Stimulated activated memory B cell treated with anti-CD40 and anti-IgM and Interleukin-4, amounts not matched to agents 10 μg/mL and 1 μg/mL and 100 μg/mL, for 72 hours (primary cell): ENCODE data around the gene RGPD5.
"Not testable (repeated sequence)": the region's sequence is repeated elsewhere in the genome, so short reads cannot be mapped to it uniquely, and the experiment has no call there.

Source experiments
- ATAC-seq: fragments of 150-1000 bp; cut with Tn5 transposase; 2 replicates; pipeline ENCODE4 v1.10.0; 2021
- H3K27ac Mint-ChIP-seq: one replicate; pipeline ENCODE4 v1.8.0; 2022; ENCODE audit warnings: mild to moderate bottlenecking, mixed read lengths
- H3K27me3 Mint-ChIP-seq: one replicate; pipeline ENCODE4 v1.8.0; 2022; ENCODE audit warnings: mixed read lengths
- H3K36me3 Mint-ChIP-seq: one replicate; pipeline ENCODE4 v1.8.0; 2022; ENCODE audit warnings: mixed read lengths
- H3K4me1 Mint-ChIP-seq: one replicate; pipeline ENCODE4 v1.8.0; 2022; ENCODE audit warnings: mixed read lengths
- H3K4me3 Mint-ChIP-seq: one replicate; pipeline ENCODE4 v1.8.0; 2022; ENCODE audit warnings: mild to moderate bottlenecking, moderate library complexity, mixed read lengths
- H3K9me3 Mint-ChIP-seq: one replicate; pipeline ENCODE4 v1.8.0; 2022; ENCODE audit warnings: mixed read lengths

The RGPD5 gene

GRCh38 chr2:109794074-109794737 lies at the start of gene RGPD5:
Gene RGPD5, plus strand, starts transcription at chr2:109794305. Its CDS starts 161 bp downstream, at chr2:109794466.
- H3K4me3 Mint-ChIP-seq, H3K9me3 Mint-ChIP-seq, H3K36me3 Mint-ChIP-seq, H3K4me1 Mint-ChIP-seq, H3K27ac Mint-ChIP-seq, H3K27me3 Mint-ChIP-seq: not testable (repeated sequence)
- peak; percentile 100 for ATAC-seq

DNA sequence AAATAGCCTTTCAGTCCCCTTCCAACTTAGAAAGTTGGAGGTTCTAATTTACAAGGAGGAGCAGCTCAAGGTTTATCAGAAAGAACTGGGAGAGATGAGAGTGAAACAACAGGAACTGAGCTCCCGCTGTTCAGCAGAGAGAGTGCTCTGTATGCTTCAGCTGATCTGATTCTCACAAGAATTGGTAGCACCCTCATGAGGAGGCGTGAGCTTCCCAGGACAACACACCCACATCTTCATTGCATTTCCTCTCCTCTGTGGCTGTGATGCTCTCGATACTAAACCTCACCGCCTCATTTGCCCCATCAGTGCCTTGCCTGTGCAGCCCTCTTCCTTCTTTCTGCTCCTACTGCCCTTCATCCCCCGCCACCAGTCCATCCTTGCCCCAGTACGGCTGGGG lies 42.5 kb upstream of the RGPD5 start:
- not testable (repeated sequence) for H3K9me3 Mint-ChIP-seq, H3K36me3 Mint-ChIP-seq, H3K27me3 Mint-ChIP-seq, ATAC-seq, H3K27ac Mint-ChIP-seq, H3K4me3 Mint-ChIP-seq, H3K4me1 Mint-ChIP-seq

DNA sequence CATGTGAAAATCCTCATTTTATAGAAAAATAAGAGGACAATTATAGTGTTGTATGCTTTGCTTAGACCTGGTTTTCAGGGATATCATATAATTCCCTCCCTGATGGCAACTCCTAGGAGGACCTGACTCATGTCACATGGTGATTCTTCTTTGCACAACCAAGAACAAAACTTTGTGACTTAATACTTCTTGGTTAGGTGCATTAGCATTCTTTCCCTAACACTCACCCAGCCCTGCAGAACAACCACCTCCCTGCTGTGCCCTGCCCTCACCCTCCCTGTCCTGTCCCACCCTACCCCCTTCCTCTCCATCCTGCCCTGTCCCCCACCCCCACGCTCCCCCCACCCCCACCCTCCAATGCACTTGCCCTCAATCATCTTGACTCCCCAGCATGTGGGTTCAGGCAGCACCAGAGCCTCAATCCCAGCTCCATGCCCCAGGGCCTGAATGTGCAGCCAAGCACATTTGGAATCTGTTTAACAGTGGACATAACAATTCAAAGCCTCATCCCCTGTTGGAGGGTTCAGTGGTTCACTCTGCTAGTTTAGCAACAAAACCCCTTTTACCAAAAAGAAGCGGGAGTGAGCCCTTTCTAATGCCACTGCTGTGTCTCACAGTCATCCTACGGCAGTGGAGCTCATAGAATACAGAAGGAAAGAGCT lies 36.8 kb upstream of the RGPD5 start:
- H3K4me3 Mint-ChIP-seq, H3K9me3 Mint-ChIP-seq, H3K27ac Mint-ChIP-seq, H3K27me3 Mint-ChIP-seq, H3K4me1 Mint-ChIP-seq, ATAC-seq, H3K36me3 Mint-ChIP-seq: not testable (repeated sequence)

GRCh38 chr2:109760265-109761042 lies 33.7 kb upstream of the RGPD5 start:
- H3K4me3 Mint-ChIP-seq, H3K27me3 Mint-ChIP-seq, H3K27ac Mint-ChIP-seq, H3K36me3 Mint-ChIP-seq, H3K4me1 Mint-ChIP-seq, H3K9me3 Mint-ChIP-seq: not testable (repeated sequence)
- ATAC-seq = peak; percentile 52

GRCh38 chr2:109761043-109761454 lies 33.1 kb upstream of the RGPD5 start:
- not testable (repeated sequence) for H3K27ac Mint-ChIP-seq, H3K4me3 Mint-ChIP-seq, H3K9me3 Mint-ChIP-seq, H3K27me3 Mint-ChIP-seq, H3K36me3 Mint-ChIP-seq, H3K4me1 Mint-ChIP-seq
- peak; percentile 42 for ATAC-seq

DNA sequence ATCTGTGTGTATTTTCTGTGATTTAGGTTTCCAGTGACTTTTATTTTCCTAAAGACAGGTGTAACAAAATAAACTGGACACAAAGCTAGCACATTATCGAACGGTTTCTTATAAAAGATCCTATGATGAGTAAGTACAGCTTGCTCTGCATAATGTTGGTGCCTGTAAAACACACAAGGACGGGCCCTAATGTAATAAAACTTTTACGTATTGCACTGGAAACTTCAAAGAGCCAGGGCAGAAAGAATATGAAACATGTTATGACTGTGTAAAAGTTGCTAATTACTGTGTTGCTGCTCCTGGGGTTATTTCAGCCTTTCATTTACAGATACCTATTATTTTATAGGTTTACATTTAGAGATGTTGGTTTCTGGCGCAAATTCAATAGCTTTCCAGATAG lies 32.1 kb upstream of the RGPD5 start:
- H3K9me3 Mint-ChIP-seq, ATAC-seq, H3K27ac Mint-ChIP-seq, H3K27me3 Mint-ChIP-seq, H3K36me3 Mint-ChIP-seq, H3K4me1 Mint-ChIP-seq, H3K4me3 Mint-ChIP-seq: not testable (repeated sequence)

DNA sequence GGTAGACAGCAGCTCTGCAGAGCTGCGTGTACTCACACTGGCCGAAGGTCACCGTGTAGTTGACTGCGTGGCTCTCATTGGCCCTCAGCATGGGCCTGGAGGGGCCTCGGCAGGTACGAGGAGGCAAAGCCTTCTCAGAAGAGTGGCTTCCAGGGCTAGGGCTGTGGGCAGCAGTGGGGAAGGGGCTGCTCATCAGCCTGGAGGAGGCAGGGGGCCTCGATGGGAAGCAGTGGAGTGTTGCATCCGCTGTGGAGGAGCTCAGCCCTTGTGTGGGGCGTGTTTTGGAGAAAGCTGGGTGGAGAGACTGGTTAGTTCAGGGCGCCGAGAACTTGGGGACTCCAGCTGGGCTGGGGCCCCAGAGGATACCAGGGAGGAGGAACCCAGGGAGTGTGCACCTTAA lies 28.0 kb upstream of the RGPD5 start:
- H3K36me3 Mint-ChIP-seq, H3K27ac Mint-ChIP-seq, H3K27me3 Mint-ChIP-seq, ATAC-seq, H3K9me3 Mint-ChIP-seq, H3K4me3 Mint-ChIP-seq, H3K4me1 Mint-ChIP-seq: not testable (repeated sequence)

DNA sequence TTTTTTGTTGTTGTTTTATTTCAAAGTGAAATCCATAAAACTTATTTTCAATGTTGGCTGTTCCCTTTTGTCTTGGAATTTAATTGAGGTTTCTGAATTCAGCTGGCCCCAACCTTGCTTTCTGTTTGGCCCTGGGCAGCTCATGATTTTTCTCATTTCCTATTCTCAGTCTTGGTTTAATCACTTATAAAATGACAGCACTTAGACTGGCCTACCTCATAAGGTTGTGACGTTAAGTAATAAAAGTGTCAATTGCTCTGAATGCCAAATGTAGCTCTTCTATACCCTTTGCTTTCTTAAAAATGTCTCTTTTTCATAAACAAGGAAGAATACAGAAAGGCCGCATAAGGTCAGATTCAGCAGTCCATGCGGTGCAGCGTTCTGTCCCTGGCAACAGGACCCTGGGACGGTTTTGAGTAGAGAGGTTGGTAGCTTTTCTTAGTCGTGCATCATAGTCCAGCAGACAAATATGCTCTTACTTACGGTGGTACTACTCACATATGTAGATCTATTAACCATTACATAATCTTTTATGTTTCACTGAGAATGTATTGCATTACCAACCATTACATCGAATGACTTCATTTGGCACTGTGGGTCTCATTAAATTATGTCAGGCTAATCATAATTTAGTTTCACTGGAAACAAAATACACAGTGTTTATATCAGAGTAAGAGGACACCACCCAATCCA lies 27.1 kb upstream of the RGPD5 start:
- not testable (repeated sequence) for H3K27ac Mint-ChIP-seq, H3K27me3 Mint-ChIP-seq, ATAC-seq, H3K36me3 Mint-ChIP-seq, H3K4me3 Mint-ChIP-seq, H3K4me1 Mint-ChIP-seq, H3K9me3 Mint-ChIP-seq

DNA sequence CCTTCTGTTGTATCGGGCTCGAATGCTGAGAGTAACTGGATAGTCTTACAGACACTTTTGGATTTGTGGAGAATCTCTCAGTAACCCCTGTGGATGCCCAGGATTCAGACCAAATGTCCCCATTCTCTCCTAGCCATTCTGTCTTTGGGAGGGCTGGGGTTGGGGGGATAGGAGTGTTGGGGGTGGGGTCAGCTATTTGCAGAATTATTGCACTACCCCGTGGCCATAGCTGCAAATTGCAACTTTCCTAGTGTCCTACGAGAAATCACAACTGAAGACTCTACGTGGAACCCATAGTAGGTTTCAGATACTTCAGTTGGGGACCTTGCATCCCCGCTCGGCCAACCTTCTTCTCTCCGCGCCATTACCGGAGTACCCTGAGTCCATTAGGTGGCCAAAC lies 25.2 kb upstream of the RGPD5 start:
- H3K27me3 Mint-ChIP-seq, H3K36me3 Mint-ChIP-seq, ATAC-seq, H3K9me3 Mint-ChIP-seq, H3K27ac Mint-ChIP-seq, H3K4me1 Mint-ChIP-seq, H3K4me3 Mint-ChIP-seq: not testable (repeated sequence)

GRCh38 chr2:109779118-109779517 lies 15.0 kb upstream of the RGPD5 start:
- ATAC-seq = not testable (repeated sequence)

GRCh38 chr2:109781147-109781816 lies 12.8 kb upstream of the RGPD5 start:
- not testable (repeated sequence) for H3K4me1 Mint-ChIP-seq, ATAC-seq, H3K27ac Mint-ChIP-seq, H3K27me3 Mint-ChIP-seq, H3K4me3 Mint-ChIP-seq, H3K36me3 Mint-ChIP-seq, H3K9me3 Mint-ChIP-seq

More at GRCh38 chr2:109779118-109779517, 15.0 kb upstream of the RGPD5 start:
- not testable (repeated sequence) for H3K36me3 Mint-ChIP-seq, H3K27me3 Mint-ChIP-seq, H3K4me1 Mint-ChIP-seq, H3K27ac Mint-ChIP-seq, H3K4me3 Mint-ChIP-seq, H3K9me3 Mint-ChIP-seq

- not testable (repeated sequence) for H3K36me3 Mint-ChIP-seq
These were observed 11.6 kb upstream of the RGPD5 start for GRCh38 chr2:109782446-109782993.

GRCh38 chr2:109791530-109792279 lies 2.4 kb upstream of the RGPD5 start:
- H3K36me3 Mint-ChIP-seq, H3K9me3 Mint-ChIP-seq, H3K27ac Mint-ChIP-seq, ATAC-seq, H3K4me1 Mint-ChIP-seq, H3K27me3 Mint-ChIP-seq, H3K4me3 Mint-ChIP-seq: not testable (repeated sequence)

More at GRCh38 chr2:109782446-109782993, 11.6 kb upstream of the RGPD5 start:
- H3K9me3 Mint-ChIP-seq, H3K4me1 Mint-ChIP-seq, ATAC-seq, H3K27ac Mint-ChIP-seq, H3K4me3 Mint-ChIP-seq, H3K27me3 Mint-ChIP-seq: not testable (repeated sequence)

DNA sequence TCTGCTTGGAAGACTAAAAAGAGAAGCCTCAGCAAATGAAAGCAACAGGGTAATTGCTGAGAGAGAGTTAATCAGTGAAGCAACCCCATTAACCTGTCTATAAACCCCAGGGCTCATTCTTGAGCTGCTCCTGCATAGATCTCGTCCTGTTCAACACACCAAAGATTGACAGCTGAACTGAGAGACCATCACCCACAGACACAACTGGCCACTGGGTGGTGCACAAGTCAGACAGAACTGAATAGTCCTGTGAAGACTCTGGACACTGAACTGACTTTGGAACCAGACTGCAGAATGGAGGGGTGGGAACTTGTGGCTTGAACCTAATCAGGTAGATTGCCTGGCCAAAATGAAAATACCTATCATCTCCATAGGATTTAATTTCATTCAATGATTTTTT lies 1.4 kb upstream of the RGPD5 start:
- H3K4me3 Mint-ChIP-seq, H3K36me3 Mint-ChIP-seq: not testable (repeated sequence)

More for the DNA sequence above, 1.4 kb upstream of the RGPD5 start:
- H3K9me3 Mint-ChIP-seq, H3K27me3 Mint-ChIP-seq, H3K4me1 Mint-ChIP-seq, H3K27ac Mint-ChIP-seq, ATAC-seq: not testable (repeated sequence)
